Upper lobe of left lung (tissue), 6 donors: ENCODE results near the gene MRPL23. TPM values are rescaled to one million over a fixed set of nuclear protein-coding genes. Genes with fewer than 3 reads are reported as not detected.

Experiments
- ATAC-seq, 2 donors: fragments of 200-7000 bp; cut with Tn5 transposase; one replicate each; pipeline ENCODE4 v1.9.1; 2022; ENCODE audit warnings: mild to moderate bottlenecking in 2 of 2, moderate library complexity in 2 of 2; ENCODE audit not compliant: low FRiP score in 2 of 2
- DNase-seq, 2 donors: peaks; one replicate each; pipeline ENCODE4 v3.0.0-alpha.2; 2019 to 2020
- H3K27ac ChIP-seq, 4 donors: fragments of 200-600 bp; sonication (generic); one replicate each; pipeline ENCODE4 v1.5.1; 2016 to 2019
- H3K27me3 ChIP-seq, 4 donors: fragments of 200-600 bp; sonication (generic); one replicate each; pipeline ENCODE4 v1.5.1; 2017 to 2019
- H3K36me3 ChIP-seq, 4 donors: fragments of 200-600 bp; sonication (generic); one replicate each; pipeline ENCODE4 v1.5.1; 2016 to 2019
- H3K4me1 ChIP-seq, 4 donors: fragments of 200-600 bp; sonication (generic); one replicate each; pipeline ENCODE4 v1.5.1; 2018 to 2019
- H3K4me3 ChIP-seq, 4 donors: fragments of 200-600 bp; sonication (generic); one replicate each; pipeline ENCODE4 v1.5.1; 2017 to 2019; ENCODE audit warnings: mild to moderate bottlenecking in 2 of 4, moderate library complexity in 1 of 4
- H3K9me3 ChIP-seq, 4 donors: fragments of 200-600 bp; sonication (generic); one replicate each; pipeline ENCODE4 v1.5.1; 2018 to 2019
- EP300 ChIP-seq, 4 donors: sonication (generic); formaldehyde crosslinking; IDR thresholded peaks; one replicate each; pipeline ENCODE4 v1.5.1; 2017; ENCODE audit warnings: antibody characterized with exemption in 4 of 4, control low read depth in 2 of 4
- POLR2A ChIP-seq, 4 donors: fragments of 450-650 bp; IDR thresholded peaks; one replicate each; pipeline ENCODE4 v1.5.1; 2016 to 2017; ENCODE audit warnings: antibody characterized with exemption in 4 of 4, mild to moderate bottlenecking in 2 of 4
- POLR2AphosphoS5 ChIP-seq, 2 donors: sonication (generic); formaldehyde crosslinking; IDR thresholded peaks; one replicate each; pipeline ENCODE4 v1.5.1; 2017; ENCODE audit warnings: antibody characterized with exemption in 2 of 2
- whole genome bisulfite sequencing, 2 donors: methylation state at CpG; one replicate each; pipeline ENCODE4 v1.1.5; 2017 to 2018; 5-methylcytosine and 5-hydroxymethylcytosine counted together
- small RNA-seq, 4 donors: library from RNA; depleted of rRNA; stranded (forward); fragments of <200 nt; gene quantifications; one replicate each; pipeline ENCODE3, GENCODE V24; 2016
- total RNA-seq, 6 donors: library from RNA; depleted of rRNA in 4 of 6; stranded (reverse); fragments of >200 nt in 4 of 6; gene quantifications; one replicate each; pipeline versions ENCODE4 v1.1.0 to v1.2.1, GENCODE V29; 2016 to 2021
- TF ChIP-seq, protein P1 (sequence below), 6 experiments: fragments of 450-650 bp in 4 of 6; fragments of 200-600 bp in 2 of 6; sonication (generic) in 2 of 6; IDR thresholded peaks; one replicate each; pipeline ENCODE4 v1.5.1; 2016 to 2019; ENCODE audit warnings: antibody characterized with exemption in 6 of 6
- donor health status: DM: no; HTN: no; CAD: no; lungs with moderate emphysema.
- donor health status: DM: no; HTN: yes; CAD: no; lungs with severe emphysema.

Gene MRPL23
- total RNA-seq, 6 donors from 2014 or later = 62.1 to 287 (median 150) TPM

DNA sequence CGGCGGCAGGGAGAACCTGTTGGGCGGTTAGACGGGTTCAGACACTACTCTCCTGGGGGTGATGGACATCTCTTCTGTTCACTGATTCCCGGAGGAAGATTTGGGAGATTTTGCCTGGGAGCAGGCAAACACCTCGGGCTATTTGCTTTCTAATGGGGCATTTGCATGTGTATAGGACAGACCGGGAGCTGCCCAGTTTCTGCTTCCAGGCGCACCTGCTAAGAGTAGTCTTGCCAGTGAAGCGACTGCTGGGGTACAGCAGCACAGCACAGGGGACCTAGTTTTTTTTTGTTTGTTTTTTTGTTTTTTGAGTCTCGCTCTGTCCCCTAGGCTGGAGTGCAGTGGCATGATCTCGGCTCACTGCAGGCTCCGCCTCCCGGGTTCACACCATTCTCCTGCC is 57.3 kb downstream of the MRPL23 start:
- DNase-seq (no peak), ATAC-seq (no peak)
- no CpG with 5 or more reads among the region's 13 CpGs for WGBS, 2 donors
- H3K27ac ChIP-seq = no peak overlapping the region
- no peaks in the 10 kb centered on the region for H3K9me3 ChIP-seq
- TF ChIP-seq, protein P1, sequence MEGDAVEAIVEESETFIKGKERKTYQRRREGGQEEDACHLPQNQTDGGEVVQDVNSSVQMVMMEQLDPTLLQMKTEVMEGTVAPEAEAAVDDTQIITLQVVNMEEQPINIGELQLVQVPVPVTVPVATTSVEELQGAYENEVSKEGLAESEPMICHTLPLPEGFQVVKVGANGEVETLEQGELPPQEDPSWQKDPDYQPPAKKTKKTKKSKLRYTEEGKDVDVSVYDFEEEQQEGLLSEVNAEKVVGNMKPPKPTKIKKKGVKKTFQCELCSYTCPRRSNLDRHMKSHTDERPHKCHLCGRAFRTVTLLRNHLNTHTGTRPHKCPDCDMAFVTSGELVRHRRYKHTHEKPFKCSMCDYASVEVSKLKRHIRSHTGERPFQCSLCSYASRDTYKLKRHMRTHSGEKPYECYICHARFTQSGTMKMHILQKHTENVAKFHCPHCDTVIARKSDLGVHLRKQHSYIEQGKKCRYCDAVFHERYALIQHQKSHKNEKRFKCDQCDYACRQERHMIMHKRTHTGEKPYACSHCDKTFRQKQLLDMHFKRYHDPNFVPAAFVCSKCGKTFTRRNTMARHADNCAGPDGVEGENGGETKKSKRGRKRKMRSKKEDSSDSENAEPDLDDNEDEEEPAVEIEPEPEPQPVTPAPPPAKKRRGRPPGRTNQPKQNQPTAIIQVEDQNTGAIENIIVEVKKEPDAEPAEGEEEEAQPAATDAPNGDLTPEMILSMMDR (IDR thresholded peaks at IDR 0.05) = no peak
- TF ChIP-seq POLR2AphosphoS5 (IDR thresholded peaks at IDR 0.05) (no peak), EP300 (IDR thresholded peaks at IDR 0.05) (no peak), POLR2A (IDR thresholded peaks at IDR 0.05) (no peak)
- H3K27me3 ChIP-seq = no peaks in the 10 kb centered on the region
- no peak overlapping the region for H3K4me3 ChIP-seq
- no peaks in the 10 kb centered on the region for H3K4me1 ChIP-seq
- no peaks in the 10 kb centered on the region for H3K36me3 ChIP-seq

Small RNA genes within 50 kb of the gene (small RNA-seq; reads per million reads assigned to genes)
- gene RF01972 = 0 reads per million in 4 donors
- 0 reads per million in 4 donors for gene RF01973

Other genes with a start within 250 kb of the MRPL23 start
- 10 to 100 TPM in 4 of 6 donors, 1 to 10 TPM in 2; 8.7 to 28.3 (median 14.2) TPM for gene IFITM10, start 196.7 kb upstream of the MRPL23 start, total RNA-seq
- 1,000 to 10,000 TPM in 5 of 6 donors, 100 to 1,000 TPM in 1; 993 to 3,355 (median 2,221) TPM for gene CTSD, start 183.4 kb upstream of the MRPL23 start, total RNA-seq
- gene SYT8, start 112.3 kb upstream of the MRPL23 start, total RNA-seq = 10 to 100 TPM in 4 of 6 donors, 1 to 10 TPM in 2; 7.4 to 31.3 (median 22.9) TPM
- gene TNNI2, start 108.4 kb upstream of the MRPL23 start, total RNA-seq = 10 to 100 TPM in 5 of 6 donors, 1 to 10 TPM in 1; 7.3 to 28.3 (median 16.7) TPM
- 100 to 1,000 TPM in 2 of 6 donors, 10 to 100 TPM in 4; 29.3 to 162 (median 66.2) TPM for gene LSP1, start 94.2 kb upstream of the MRPL23 start, total RNA-seq
- gene PRR33, start 55.4 kb upstream of the MRPL23 start, total RNA-seq = not detected
- gene TNNT3, start 27.6 kb upstream of the MRPL23 start, total RNA-seq = 10 to 100 TPM in 1 of 6 donors, 1 to 10 TPM in 4, not detected in 1; 1.1 to 13.1 (median 2.4) TPM
- gene H19, start 50.5 kb downstream of the MRPL23 start, total RNA-seq = 100 to 1,000 TPM in 1 of 6 donors, 10 to 100 TPM in 5; 17.2 to 127 (median 64.0) TPM
- 10 to 100 TPM in 2 of 6 donors, 1 to 10 TPM in 3, not detected in 1; 7.0 to 24.4 (median 8.4) TPM for gene IGF2, start 192.1 kb downstream of the MRPL23 start, total RNA-seq
- under 1 TPM in 1 of 6 donors, not detected in 5; 0.67 TPM for gene INS, start 213.9 kb downstream of the MRPL23 start, total RNA-seq
- gene TH, start 224.5 kb downstream of the MRPL23 start, total RNA-seq = not detected